ENCODE results near the gene LRP1. TPM values are rescaled to one million over a fixed set of nuclear protein-coding genes. Genes with fewer than 3 reads are reported as not detected.

Gene LRP1
- total and polyA plus RNA-seq, 2 of the 13 experiments (the other 11 are each of a cell fraction or from before 2014, with no cell fraction given): 14.7 to 30.8 TPM

DNA sequence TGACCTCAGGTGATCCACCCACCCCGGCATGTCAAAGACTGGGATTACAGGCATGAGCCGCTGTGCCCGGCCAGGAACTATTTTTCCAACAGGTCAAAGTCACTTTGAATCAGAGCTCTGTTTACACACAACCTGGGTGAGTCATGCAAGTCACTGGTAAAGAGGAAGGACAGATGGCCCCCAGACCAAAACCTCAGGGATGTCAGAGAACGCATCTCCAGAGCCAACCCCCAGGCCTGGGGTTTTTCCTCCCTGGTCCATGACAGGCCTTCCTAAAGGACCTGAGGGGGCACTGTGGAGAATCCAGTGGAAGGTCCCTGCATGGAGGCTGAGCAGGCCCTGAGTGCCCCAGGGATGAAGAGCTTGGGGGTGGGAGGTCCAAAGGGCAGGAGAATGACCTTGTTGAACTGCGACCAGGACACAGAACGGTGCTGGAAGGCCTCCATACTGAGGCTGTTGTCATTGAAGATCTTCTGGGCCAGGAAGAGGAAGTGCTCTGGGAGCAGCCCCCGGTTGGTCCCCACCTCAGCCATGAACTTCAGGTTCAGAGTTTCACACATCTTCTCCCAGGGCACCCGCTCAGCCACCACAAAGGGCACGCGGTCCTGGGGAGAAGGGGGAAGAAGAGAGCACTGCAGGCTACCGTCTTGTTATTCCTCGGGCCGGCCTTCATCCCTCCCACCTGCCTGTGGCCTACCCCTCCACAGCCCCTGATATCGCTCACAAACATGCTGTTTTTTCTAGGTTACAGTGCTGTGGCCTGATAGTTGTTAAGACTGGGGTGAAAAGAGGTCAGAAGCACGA is 26.2 kb upstream of the LRP1 start (continued):
- TF ChIP-seq, protein P1, sequence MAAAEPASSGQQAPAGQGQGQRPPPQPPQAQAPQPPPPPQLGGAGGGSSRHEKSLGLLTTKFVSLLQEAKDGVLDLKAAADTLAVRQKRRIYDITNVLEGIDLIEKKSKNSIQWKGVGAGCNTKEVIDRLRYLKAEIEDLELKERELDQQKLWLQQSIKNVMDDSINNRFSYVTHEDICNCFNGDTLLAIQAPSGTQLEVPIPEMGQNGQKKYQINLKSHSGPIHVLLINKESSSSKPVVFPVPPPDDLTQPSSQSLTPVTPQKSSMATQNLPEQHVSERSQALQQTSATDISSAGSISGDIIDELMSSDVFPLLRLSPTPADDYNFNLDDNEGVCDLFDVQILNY (CRISPR knock-in tag; conservative IDR thresholded peaks at IDR 0.05): no peak
- TF ChIP-seq ZNF3 (CRISPR knock-in tag; IDR thresholded peaks at IDR 0.05) (no peak), ZNF737 (CRISPR knock-in tag; IDR thresholded peaks at IDR 0.05; ENCODE audit: borderline replicate concordance) (no peak), ZNF816 (CRISPR knock-in tag; IDR thresholded peaks at IDR 0.05; ENCODE audit: borderline replicate concordance) (no peak), MTA3 (CRISPR knock-in tag; IDR thresholded peaks at IDR 0.05) (no peak), KDM1A (CRISPR knock-in tag; IDR thresholded peaks at IDR 0.05) (peak; percentile 61), HES4 (CRISPR knock-in tag; IDR thresholded peaks at IDR 0.05; ENCODE audit: borderline replicate concordance) (no peak), KMT2A (CRISPR knock-in tag; IDR thresholded peaks at IDR 0.05) (no peak), HHEX (CRISPR knock-in tag; IDR thresholded peaks at IDR 0.05) (0 out of 2 replicates have a peak, but pooled peaks have one; percentile 8), TAF15 (IDR thresholded peaks at IDR 0.05; ENCODE audit: low read depth, low read length, poor library complexity, severe bottlenecking) (no peak), ZNF382 (CRISPR knock-in tag; IDR thresholded peaks at IDR 0.05; ENCODE audit: borderline replicate concordance) (no peak), TBX3 (IDR thresholded peaks at IDR 0.05; ENCODE audit: borderline replicate concordance) (no peak), ZNF20 (CRISPR knock-in tag; IDR thresholded peaks at IDR 0.05) (no peak), POLR2AphosphoS5 (IDR thresholded peaks at IDR 0.05; ENCODE audit: low read depth, low read length) (peak; percentile 39), DNMT3B (CRISPR knock-in tag; conservative IDR thresholded peaks at IDR 0.05) (0 out of 2 replicates have a peak, but pooled peaks have one; percentile 26), ZNF563 (CRISPR knock-in tag; IDR thresholded peaks at IDR 0.05) (peak; percentile 39; the same call in 1 of the 2 replicates), TSC22D2 (CRISPR knock-in tag; IDR thresholded peaks at IDR 0.05; ENCODE audit: borderline replicate concordance) (no peak), ZNF205 (CRISPR knock-in tag; IDR thresholded peaks at IDR 0.05) (no peak), MED1 (CRISPR knock-in tag; IDR thresholded peaks at IDR 0.05) (peak; percentile 65), HOXD1 (CRISPR knock-in tag; IDR thresholded peaks at IDR 0.05) (no peak; the same call in 1 of the 2 replicates), ZNF101 (CRISPR knock-in tag; IDR thresholded peaks at IDR 0.05; ENCODE audit: borderline replicate concordance, low read depth) (no peak), CHD2 (IDR thresholded peaks at IDR 0.05; ENCODE audit: low read depth, low read length) (no peak), KAT2B (IDR thresholded peaks at IDR 0.05; ENCODE audit: borderline replicate concordance, low read depth, low read length) (no peak)
- TF ChIP-seq, protein P2, sequence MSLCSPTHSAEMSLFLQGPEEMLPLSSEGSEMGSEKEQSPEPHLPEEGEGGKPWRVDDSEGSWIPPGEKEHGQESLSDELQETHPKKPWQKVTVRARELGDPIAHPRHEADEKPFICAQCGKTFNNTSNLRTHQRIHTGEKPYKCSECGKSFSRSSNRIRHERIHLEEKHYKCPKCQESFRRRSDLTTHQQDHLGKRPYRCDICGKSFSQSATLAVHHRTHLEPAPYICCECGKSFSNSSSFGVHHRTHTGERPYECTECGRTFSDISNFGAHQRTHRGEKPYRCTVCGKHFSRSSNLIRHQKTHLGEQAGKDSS (CRISPR knock-in tag; IDR thresholded peaks at IDR 0.05; ENCODE audit: borderline replicate concordance, low read depth): no peak
- TF ChIP-seq, protein P3, sequence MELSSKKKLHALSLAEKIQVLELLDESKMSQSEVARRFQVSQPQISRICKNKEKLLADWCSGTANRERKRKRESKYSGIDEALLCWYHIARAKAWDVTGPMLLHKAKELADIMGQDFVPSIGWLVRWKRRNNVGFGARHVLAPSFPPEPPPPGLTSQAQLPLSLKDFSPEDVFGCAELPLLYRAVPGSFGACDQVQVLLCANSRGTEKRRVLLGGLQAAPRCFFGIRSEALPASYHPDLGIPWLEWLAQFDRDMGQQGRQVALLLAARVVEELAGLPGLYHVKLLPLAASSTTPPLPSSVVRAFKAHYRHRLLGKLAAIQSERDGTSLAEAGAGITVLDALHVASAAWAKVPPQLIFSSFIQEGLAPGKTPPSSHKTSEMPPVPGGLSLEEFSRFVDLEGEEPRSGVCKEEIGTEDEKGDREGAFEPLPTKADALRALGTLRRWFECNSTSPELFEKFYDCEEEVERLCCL (CRISPR knock-in tag; IDR thresholded peaks at IDR 0.05; ENCODE audit: borderline replicate concordance): no peak
- TF ChIP-seq, protein P4, sequence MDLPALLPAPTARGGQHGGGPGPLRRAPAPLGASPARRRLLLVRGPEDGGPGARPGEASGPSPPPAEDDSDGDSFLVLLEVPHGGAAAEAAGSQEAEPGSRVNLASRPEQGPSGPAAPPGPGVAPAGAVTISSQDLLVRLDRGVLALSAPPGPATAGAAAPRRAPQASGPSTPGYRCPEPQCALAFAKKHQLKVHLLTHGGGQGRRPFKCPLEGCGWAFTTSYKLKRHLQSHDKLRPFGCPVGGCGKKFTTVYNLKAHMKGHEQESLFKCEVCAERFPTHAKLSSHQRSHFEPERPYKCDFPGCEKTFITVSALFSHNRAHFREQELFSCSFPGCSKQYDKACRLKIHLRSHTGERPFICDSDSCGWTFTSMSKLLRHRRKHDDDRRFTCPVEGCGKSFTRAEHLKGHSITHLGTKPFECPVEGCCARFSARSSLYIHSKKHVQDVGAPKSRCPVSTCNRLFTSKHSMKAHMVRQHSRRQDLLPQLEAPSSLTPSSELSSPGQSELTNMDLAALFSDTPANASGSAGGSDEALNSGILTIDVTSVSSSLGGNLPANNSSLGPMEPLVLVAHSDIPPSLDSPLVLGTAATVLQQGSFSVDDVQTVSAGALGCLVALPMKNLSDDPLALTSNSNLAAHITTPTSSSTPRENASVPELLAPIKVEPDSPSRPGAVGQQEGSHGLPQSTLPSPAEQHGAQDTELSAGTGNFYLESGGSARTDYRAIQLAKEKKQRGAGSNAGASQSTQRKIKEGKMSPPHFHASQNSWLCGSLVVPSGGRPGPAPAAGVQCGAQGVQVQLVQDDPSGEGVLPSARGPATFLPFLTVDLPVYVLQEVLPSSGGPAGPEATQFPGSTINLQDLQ (CRISPR knock-in tag; IDR thresholded peaks at IDR 0.05): no peak

All from HepG2 (cell line).